Measurements from ENCODE around the gene PCSK6. TPM values are rescaled to one million over a fixed set of nuclear protein-coding genes. Genes with fewer than 3 reads are reported as not detected.
A peak's percentile ranks its signal among the peaks of the same experiment; 100 is the strongest.

Gene PCSK6
- total and polyA plus RNA-seq, 2 of the 8 experiments (the other 6 are each of a cell fraction or from before 2014, with no cell fraction given), result 1.9 to 4.0 TPM

DNA sequence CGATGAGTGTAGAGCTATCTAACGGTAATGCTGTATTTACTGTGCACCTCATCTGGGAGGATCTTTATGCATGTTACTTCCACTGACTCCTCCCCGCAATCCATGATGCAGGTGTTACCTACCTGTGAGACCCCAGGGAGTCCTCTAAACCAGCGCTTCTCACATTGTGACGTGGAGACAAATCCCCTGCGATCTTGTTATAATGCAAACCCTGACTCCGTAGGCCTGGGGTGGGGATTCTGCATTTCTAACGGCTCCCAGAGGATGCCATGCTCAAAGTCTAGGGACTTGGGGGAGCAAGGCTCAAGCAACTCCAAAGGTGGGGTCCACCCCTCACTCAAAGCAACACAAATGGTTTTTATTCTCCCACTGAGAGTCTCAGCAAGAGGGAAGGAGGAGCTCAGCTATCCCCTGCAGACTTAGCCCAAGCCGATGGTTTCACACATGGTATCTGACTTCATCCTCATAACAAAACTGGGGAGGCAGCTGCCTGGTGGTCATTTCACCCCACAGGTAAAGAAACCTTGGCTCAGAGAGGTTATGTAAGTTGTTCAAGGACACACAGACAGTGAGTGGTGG is 63.6 kb downstream of the PCSK6 start (continued):
- TF ChIP-seq JUN (IDR thresholded peaks at IDR 0.05; ENCODE audit: low read depth, low read length) (no peak), POU5F1 (IDR thresholded peaks at IDR 0.05; ENCODE audit: low read depth, low read length) (peak; percentile 82; the same call in 1 of the 2 replicates), SIRT6 (IDR thresholded peaks at IDR 0.05; ENCODE audit: low read length) (no peak), CHD2 (IDR thresholded peaks at IDR 0.05; ENCODE audit: low read length) (no peak), JUND (IDR thresholded peaks at IDR 0.05; ENCODE audit: low read length) (no peak), EP300 (IDR thresholded peaks at IDR 0.05; ENCODE audit: borderline replicate concordance in 1 of 2, low read depth in 2 of 2, low read length in 2 of 2) (peak in 1 of 2 experiments; percentile 88; a peak in 1 of 3 replicates), KDM1A (IDR thresholded peaks at IDR 0.05; ENCODE audit: borderline replicate concordance, low read length) (peak; percentile 63; the same call in 1 of the 2 replicates), NANOG (IDR thresholded peaks at IDR 0.05; ENCODE audit: insufficient read depth, low read depth, low read length, poor library complexity, severe bottlenecking) (peak; percentile 56), TCF12 (IDR thresholded peaks at IDR 0.05; ENCODE audit: low read depth, low read length) (peak; percentile 79; the same call in 1 of the 2 replicates)

Measured in H1 (cell line).